OCI-LY1 (cell line): ENCODE measurements around the gene CD81.

ENCODE experiments used
- EZH2 ChIP-seq: fragments of 200-600 bp; sonication (generic), shearing (Covaris generic); IDR thresholded peaks from 2 replicates; pipeline ENCODE4 v1.8.0; 2017; ENCODE audit warnings: borderline replicate concordance, mixed run types, mild to moderate bottlenecking, antibody characterized with exemption, low read length, moderate library complexity, mixed read lengths
- TF ChIP-seq, protein P1 (sequence below): fragments of 200-600 bp; sonication (generic), shearing (Covaris generic); IDR thresholded peaks from 2 replicates; pipeline ENCODE4 v1.5.1; 2017; ENCODE audit warnings: mild to moderate bottlenecking, antibody characterized with exemption, low read length, moderate library complexity, mixed read lengths

GRCh38 chr11:2412323-2412722, 35.2 kb downstream of the CD81 start:
- TF ChIP-seq, protein P1, sequence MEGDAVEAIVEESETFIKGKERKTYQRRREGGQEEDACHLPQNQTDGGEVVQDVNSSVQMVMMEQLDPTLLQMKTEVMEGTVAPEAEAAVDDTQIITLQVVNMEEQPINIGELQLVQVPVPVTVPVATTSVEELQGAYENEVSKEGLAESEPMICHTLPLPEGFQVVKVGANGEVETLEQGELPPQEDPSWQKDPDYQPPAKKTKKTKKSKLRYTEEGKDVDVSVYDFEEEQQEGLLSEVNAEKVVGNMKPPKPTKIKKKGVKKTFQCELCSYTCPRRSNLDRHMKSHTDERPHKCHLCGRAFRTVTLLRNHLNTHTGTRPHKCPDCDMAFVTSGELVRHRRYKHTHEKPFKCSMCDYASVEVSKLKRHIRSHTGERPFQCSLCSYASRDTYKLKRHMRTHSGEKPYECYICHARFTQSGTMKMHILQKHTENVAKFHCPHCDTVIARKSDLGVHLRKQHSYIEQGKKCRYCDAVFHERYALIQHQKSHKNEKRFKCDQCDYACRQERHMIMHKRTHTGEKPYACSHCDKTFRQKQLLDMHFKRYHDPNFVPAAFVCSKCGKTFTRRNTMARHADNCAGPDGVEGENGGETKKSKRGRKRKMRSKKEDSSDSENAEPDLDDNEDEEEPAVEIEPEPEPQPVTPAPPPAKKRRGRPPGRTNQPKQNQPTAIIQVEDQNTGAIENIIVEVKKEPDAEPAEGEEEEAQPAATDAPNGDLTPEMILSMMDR, result no peak
- TF ChIP-seq EZH2, result no peak
